ENCODE measurements around the gene AHNAK2. TPM values are rescaled to one million over a fixed set of nuclear protein-coding genes. Genes with fewer than 3 reads are reported as not detected.

Gene AHNAK2
- total RNA-seq, 1 experiment from 2014 or later: 45.0 TPM

- no peaks in the 10 kb centered on the region for H3K9me3 ChIP-seq (ENCODE audit: control insufficient read depth in 1 of 2, insufficient read depth in 1 of 2, low read depth in 1 of 2, low read length in 2 of 2)
- ATAC-seq (no peak; the same call in 1 of the 2 replicates), DNase-seq (ENCODE audit: low read depth, low spot score) (no peak)
- no peak overlapping the region for H3K4me3 ChIP-seq (replicated peaks in 1 of 2; ENCODE audit: low read depth in 1 of 2, low read length in 2 of 2)
- H3K36me3 ChIP-seq (ENCODE audit: control insufficient read depth in 1 of 2, insufficient read depth in 2 of 2, low read length in 2 of 2): no peaks in the 10 kb centered on the region; a peak in 2 of 4 replicates
- no peak overlapping the region for H3K4me2 ChIP-seq (ENCODE audit: low read length)
- H3K9me2 ChIP-seq (ENCODE audit: insufficient read depth): no peaks in the 10 kb centered on the region
- H3K9ac ChIP-seq (ENCODE audit: low read length): no peak overlapping the region
- BruUV-seq (replicated peaks): no TSS peak
- no peak overlapping the region for H2AFZ ChIP-seq (ENCODE audit: low read depth, low read length, poor library complexity, severe bottlenecking)
- TF ChIP-seq JUND (IDR thresholded peaks at IDR 0.05) (no peak), TCF7L2 (IDR thresholded peaks at IDR 0.05; ENCODE audit: borderline replicate concordance, extremely low read depth, insufficient read depth, insufficient read length) (no peak), CBX3 (IDR thresholded peaks at IDR 0.05; ENCODE audit: low read depth) (no peak), ZBTB33 (IDR thresholded peaks at IDR 0.05; ENCODE audit: extremely low read depth, insufficient replicate concordance, low read length) (no peak), FOSL1 (IDR thresholded peaks at IDR 0.05; ENCODE audit: low read depth) (no peak), MAX (IDR thresholded peaks at IDR 0.05) (no peak), SRF (IDR thresholded peaks at IDR 0.05; ENCODE audit: low read depth) (no peak), CEBPB (IDR thresholded peaks at IDR 0.05; ENCODE audit: low read depth) (no peak), CTCF (IDR thresholded peaks at IDR 0.05 in 2 of 3, conservative IDR thresholded peaks at IDR 0.05 in 1 of 3; ENCODE audit: borderline replicate concordance in 1 of 3, insufficient read depth in 1 of 3, low read depth in 2 of 3, low read length in 2 of 3) (no peak), SP1 (IDR thresholded peaks at IDR 0.05; ENCODE audit: low read depth) (no peak), SIN3A (IDR thresholded peaks at IDR 0.05; ENCODE audit: low read depth) (no peak), ELF1 (IDR thresholded peaks at IDR 0.05; ENCODE audit: borderline replicate concordance, low read depth) (no peak)
- ChIA-PET RAD21 (ENCODE audit: low non-redundant PET in 1 of 2, low total read pairs in 2 of 2, uncharacterized antibody in 2 of 2, unreplicated experiment in 2 of 2) (no interaction called here), POLR2A (no interaction called here), CTCF (no interaction called here)
- no peaks in the 10 kb centered on the region for H4K20me1 ChIP-seq (ENCODE audit: insufficient read depth)
- H3K4me1 ChIP-seq (ENCODE audit: control insufficient read depth in 1 of 2, insufficient read depth in 2 of 2, low read length in 2 of 2): peaks cover 2 to 3% of the 10 kb centered on the region in 2 experiments; a peak in 2 of 4 replicates
- intact Hi-C loops (cut with micrococcal nuclease): no loop called here
- no peak overlapping the region for H3K27ac ChIP-seq (ENCODE audit: low read depth, low read length)
- H3K27me3 ChIP-seq (ENCODE audit: insufficient read depth, low read length): no peaks in the 10 kb centered on the region
- H3K79me2 ChIP-seq (ENCODE audit: insufficient read depth, low read length): no peaks in the 10 kb centered on the region
Observed at GRCh38 chr14:104953896-104954656, 24.1 kb downstream of the AHNAK2 start.

All from HCT116 (cell line).